ENCODE results near the gene GLUD1.

- TF ChIP-seq POLR2AphosphoS5 (IDR thresholded peaks at IDR 0.05) (no peak), CTCF (IDR thresholded peaks at IDR 0.05) (no peak)
These were observed 15.4 kb downstream of the GLUD1 start for GRCh38 chr10:87079106-87079836.
